Measurements from ENCODE around the gene PRTFDC1. TPM values are rescaled to one million over a fixed set of nuclear protein-coding genes. Genes with fewer than 3 reads are reported as not detected.

The PRTFDC1 gene
- total RNA-seq, 2 experiments from 2014 or later, result not detected

DNA sequence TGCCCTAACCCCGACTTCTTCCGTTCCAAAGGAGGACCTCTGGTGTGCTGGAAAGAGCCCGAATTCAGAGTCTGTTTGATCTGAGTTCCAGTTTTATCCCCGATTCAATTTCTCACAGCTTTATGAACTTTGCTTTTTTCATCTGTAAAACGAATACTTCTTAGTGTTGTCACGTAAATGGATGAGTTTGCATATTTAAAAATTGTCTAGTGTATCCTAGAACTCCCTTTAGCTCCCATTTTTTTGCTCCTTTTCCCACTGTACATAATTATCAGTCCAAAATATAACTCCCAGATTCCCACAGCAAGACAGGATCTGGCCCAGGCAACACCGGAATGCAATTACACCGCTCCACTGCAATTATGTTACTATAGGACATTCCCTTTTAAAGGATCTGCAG is 148.0 kb downstream of the PRTFDC1 start:
- CTCF ChIA-PET (ENCODE audit: unreplicated experiment), result no interaction called here
- no peak for TF ChIP-seq EZH2phosphoT487 (IDR thresholded peaks at IDR 0.05; ENCODE audit: borderline replicate concordance, low read depth, low read length)
- TF ChIP-seq, protein P1, sequence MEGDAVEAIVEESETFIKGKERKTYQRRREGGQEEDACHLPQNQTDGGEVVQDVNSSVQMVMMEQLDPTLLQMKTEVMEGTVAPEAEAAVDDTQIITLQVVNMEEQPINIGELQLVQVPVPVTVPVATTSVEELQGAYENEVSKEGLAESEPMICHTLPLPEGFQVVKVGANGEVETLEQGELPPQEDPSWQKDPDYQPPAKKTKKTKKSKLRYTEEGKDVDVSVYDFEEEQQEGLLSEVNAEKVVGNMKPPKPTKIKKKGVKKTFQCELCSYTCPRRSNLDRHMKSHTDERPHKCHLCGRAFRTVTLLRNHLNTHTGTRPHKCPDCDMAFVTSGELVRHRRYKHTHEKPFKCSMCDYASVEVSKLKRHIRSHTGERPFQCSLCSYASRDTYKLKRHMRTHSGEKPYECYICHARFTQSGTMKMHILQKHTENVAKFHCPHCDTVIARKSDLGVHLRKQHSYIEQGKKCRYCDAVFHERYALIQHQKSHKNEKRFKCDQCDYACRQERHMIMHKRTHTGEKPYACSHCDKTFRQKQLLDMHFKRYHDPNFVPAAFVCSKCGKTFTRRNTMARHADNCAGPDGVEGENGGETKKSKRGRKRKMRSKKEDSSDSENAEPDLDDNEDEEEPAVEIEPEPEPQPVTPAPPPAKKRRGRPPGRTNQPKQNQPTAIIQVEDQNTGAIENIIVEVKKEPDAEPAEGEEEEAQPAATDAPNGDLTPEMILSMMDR (conservative IDR thresholded peaks at IDR 0.05; ENCODE audit: low read length), result no peak
- DNase-seq (ENCODE audit: low spot score), result no peak
- H3K4me2 ChIP-seq (ENCODE audit: low read length), result no peak overlapping the region
- no peaks in the 10 kb centered on the region for H3K9me3 ChIP-seq (ENCODE audit: low read length)
- POLR2A ChIA-PET, result interaction anchor here (0.6 kb wide), 1 partner anchor 54 kb away, joined by 5 read pairs; no protein-coding TSS in a partner anchor
- H2AFZ ChIP-seq (ENCODE audit: low read length), result no peak overlapping the region
- H4K20me1 ChIP-seq (ENCODE audit: insufficient read depth, low read length), result no peaks in the 10 kb centered on the region
- H3K9me2 ChIP-seq (ENCODE audit: insufficient read depth, low read length), result no peaks in the 10 kb centered on the region
- H3K4me1 ChIP-seq (ENCODE audit: insufficient read depth, low read length, poor library complexity, severe bottlenecking), result no peaks in the 10 kb centered on the region
- H3K79me2 ChIP-seq (ENCODE audit: insufficient read depth, low read depth, low read length), result no peaks in the 10 kb centered on the region
- BruUV-seq (replicated peaks), result no TSS peak
- H3K27ac ChIP-seq (ENCODE audit: low read depth, low read length, poor library complexity, severe bottlenecking), result no peak overlapping the region
- H3K4me3 ChIP-seq (ENCODE audit: low read depth, low read length, poor library complexity, severe bottlenecking), result no peak overlapping the region
- no peaks in the 10 kb centered on the region for H3K36me3 ChIP-seq (ENCODE audit: insufficient read depth, low read length)
- intact Hi-C loops (cut with micrococcal nuclease; ENCODE audit: unreplicated experiment), result no loop called here

DNA sequence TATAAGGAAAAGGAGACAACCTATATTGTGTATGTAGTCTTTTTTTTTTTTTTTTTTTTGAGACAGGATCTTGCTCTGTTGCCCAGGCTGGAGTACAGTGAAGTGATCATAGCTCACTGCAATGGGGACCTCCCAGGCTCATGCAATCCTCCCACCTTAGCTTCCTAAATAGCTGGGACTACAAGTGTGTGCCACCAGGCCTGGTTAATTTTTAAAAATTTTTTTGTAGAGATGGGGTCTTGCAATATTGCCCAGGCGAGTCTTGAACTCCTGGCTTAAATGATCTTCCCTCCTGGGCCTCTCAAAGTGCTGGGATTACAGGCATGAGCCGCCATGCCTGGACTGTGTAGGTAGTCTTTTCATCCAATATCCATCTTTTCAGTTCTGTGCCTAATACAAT is 150.0 kb downstream of the PRTFDC1 start:
- H3K9me2 ChIP-seq (ENCODE audit: insufficient read depth, low read length), result no peaks in the 10 kb centered on the region
- H3K4me2 ChIP-seq (ENCODE audit: low read length), result no peak overlapping the region
- H3K27ac ChIP-seq (ENCODE audit: low read depth, low read length, poor library complexity, severe bottlenecking), result no peak overlapping the region
- H2AFZ ChIP-seq (ENCODE audit: low read length), result no peak overlapping the region
- no peak for DNase-seq (ENCODE audit: low spot score)
- BruUV-seq (replicated peaks), result no TSS peak
- TF ChIP-seq, protein P1 (conservative IDR thresholded peaks at IDR 0.05; ENCODE audit: low read length), result no peak
- TF ChIP-seq EZH2phosphoT487 (IDR thresholded peaks at IDR 0.05; ENCODE audit: borderline replicate concordance, low read depth, low read length), result no peak
- H3K4me3 ChIP-seq (ENCODE audit: low read depth, low read length, poor library complexity, severe bottlenecking), result no peak overlapping the region
- intact Hi-C loops (cut with micrococcal nuclease; ENCODE audit: unreplicated experiment), result no loop called here
- no peaks in the 10 kb centered on the region for H3K4me1 ChIP-seq (ENCODE audit: insufficient read depth, low read length, poor library complexity, severe bottlenecking)
- ChIA-PET POLR2A (no interaction called here), CTCF (ENCODE audit: unreplicated experiment) (no interaction called here)
- no peaks in the 10 kb centered on the region for H4K20me1 ChIP-seq (ENCODE audit: insufficient read depth, low read length)
- H3K79me2 ChIP-seq (ENCODE audit: insufficient read depth, low read depth, low read length), result no peaks in the 10 kb centered on the region
- no peaks in the 10 kb centered on the region for H3K9me3 ChIP-seq (ENCODE audit: low read length)
- no peaks in the 10 kb centered on the region for H3K36me3 ChIP-seq (ENCODE audit: insufficient read depth, low read length)

DNA sequence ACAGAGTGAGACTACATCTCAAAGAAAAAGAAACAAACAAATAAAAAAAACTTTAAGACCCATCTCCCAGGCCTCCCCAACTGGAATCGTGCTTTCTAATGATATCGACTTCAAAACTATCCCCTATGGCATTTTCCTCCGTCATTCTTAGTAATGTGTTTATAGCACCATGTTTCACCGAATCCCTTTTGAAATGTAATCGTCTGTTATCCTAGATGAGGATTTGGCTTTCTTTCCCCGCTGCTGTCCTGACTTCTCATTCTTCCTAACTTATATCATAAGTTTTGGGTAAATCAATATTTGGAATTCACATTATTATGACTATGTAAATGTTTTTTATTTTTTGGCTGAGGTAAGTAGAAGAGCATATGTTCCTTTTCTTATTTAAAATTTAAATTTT is 151.5 kb downstream of the PRTFDC1 start:
- Histone ChIP-seq H3K4me3 (ENCODE audit: low read depth, low read length, poor library complexity, severe bottlenecking) (no peak overlapping the region), H2AFZ (ENCODE audit: low read length) (no peak overlapping the region), H3K27ac (ENCODE audit: low read depth, low read length, poor library complexity, severe bottlenecking) (no peak overlapping the region), H3K9me3 (ENCODE audit: low read length) (no peaks in the 10 kb centered on the region), H3K9me2 (ENCODE audit: insufficient read depth, low read length) (no peaks in the 10 kb centered on the region), H3K4me1 (ENCODE audit: insufficient read depth, low read length, poor library complexity, severe bottlenecking) (no peaks in the 10 kb centered on the region), H3K79me2 (ENCODE audit: insufficient read depth, low read depth, low read length) (no peaks in the 10 kb centered on the region), H3K36me3 (ENCODE audit: insufficient read depth, low read length) (no peaks in the 10 kb centered on the region), H4K20me1 (ENCODE audit: insufficient read depth, low read length) (no peaks in the 10 kb centered on the region), H3K4me2 (ENCODE audit: low read length) (no peak overlapping the region)
- DNase-seq (ENCODE audit: low spot score), result no peak
- no TSS peak for BruUV-seq (replicated peaks)
- ChIA-PET CTCF (ENCODE audit: unreplicated experiment) (no interaction called here), POLR2A (no interaction called here)
- intact Hi-C loops (cut with micrococcal nuclease; ENCODE audit: unreplicated experiment), result no loop called here
- TF ChIP-seq EZH2phosphoT487 (IDR thresholded peaks at IDR 0.05; ENCODE audit: borderline replicate concordance, low read depth, low read length), result no peak
- TF ChIP-seq, protein P1 (conservative IDR thresholded peaks at IDR 0.05; ENCODE audit: low read length), result no peak

Small RNA genes within 50 kb of the gene (small RNA-seq; reads per million reads assigned to genes)
- gene AL512598.1, result not detected
- gene RN7SKP241, result 0.68 reads per million, percentile 25 among the genes with 10 or more reads in this experiment

Other genes with a start within 250 kb of the PRTFDC1 start
- 24.2 and 24.3 TPM in 2 replicates for gene ARHGAP21, start 228.7 kb downstream of the PRTFDC1 start, total RNA-seq (2014; rRNA removed; shearing (Covaris generic))
- gene ARHGAP21, start 228.7 kb downstream of the PRTFDC1 start, total RNA-seq (2022), result 44.9 and 52.5 TPM in 2 replicates
- gene ENKUR, start 63.6 kb upstream of the PRTFDC1 start, total RNA-seq (2014; rRNA removed; shearing (Covaris generic)), result 0.39 TPM in 1 of 2 replicates, not detected in the other
- gene ENKUR, start 63.6 kb upstream of the PRTFDC1 start, total RNA-seq (2022), result not detected in 2 replicates
- 3.6 and 5.5 TPM in 2 replicates for gene THNSL1, start 64.0 kb upstream of the PRTFDC1 start, total RNA-seq (2014; rRNA removed; shearing (Covaris generic))
- gene THNSL1, start 64.0 kb upstream of the PRTFDC1 start, total RNA-seq (2022), result 7.9 and 8.3 TPM in 2 replicates
- not detected in 2 replicates for gene GPR158, start 222.4 kb upstream of the PRTFDC1 start, total RNA-seq (2014; rRNA removed; shearing (Covaris generic))
- gene GPR158, start 222.4 kb upstream of the PRTFDC1 start, total RNA-seq (2022), result not detected in 2 replicates

All from OCI-LY7 (cell line).